RWPE2 (cell line): ENCODE results near the gene USP16.

Experiments used
- ATAC-seq: fragments of 200-7000 bp; cut with Tn5 transposase; 3 replicates; pipeline ENCODE4 v1.9.1; 2021; ENCODE audit warnings: low read depth
- DNase-seq: peaks from one replicate; pipeline ENCODE4 v3.0.0-alpha.2; 2020; ENCODE audit warnings: low spot score
- H3K27ac ChIP-seq: fragments of 450-650 bp; 2 replicates; pipeline ENCODE4 v1.5.1; 2017; ENCODE audit warnings: mild to moderate bottlenecking; ENCODE audit not compliant: poor library complexity, severe bottlenecking
- H3K27me3 ChIP-seq: fragments of 250-450 bp; sonication (Bioruptor Pico); 2 replicates; pipeline ENCODE4 v1.5.1; 2021; ENCODE audit warnings: mild to moderate bottlenecking, moderate library complexity; ENCODE audit not compliant: insufficient read depth, poor library complexity, severe bottlenecking
- H3K36me3 ChIP-seq: fragments of 250-450 bp; sonication (Bioruptor Pico); 2 replicates; pipeline ENCODE4 v1.5.1; 2020; ENCODE audit warnings: low read depth, mild to moderate bottlenecking, moderate library complexity
- H3K4me1 ChIP-seq: fragments of 250-450 bp; sonication (Bioruptor Pico); 2 replicates; pipeline ENCODE4 v1.5.1; 2021; ENCODE audit warnings: mild to moderate bottlenecking, moderate library complexity; ENCODE audit not compliant: insufficient read depth, poor library complexity, severe bottlenecking
- H3K4me3 ChIP-seq: fragments of 250-450 bp; sonication (Bioruptor Pico); 2 replicates; pipeline ENCODE4 v1.5.1; 2021; ENCODE audit warnings: mild to moderate bottlenecking, moderate library complexity; ENCODE audit not compliant: severe bottlenecking
- H3K9me3 ChIP-seq: fragments of 250-450 bp; sonication (Bioruptor Pico); 2 replicates; pipeline ENCODE4 v1.5.1; 2021; ENCODE audit warnings: mild to moderate bottlenecking, moderate library complexity; ENCODE audit not compliant: severe bottlenecking
- CTCF ChIP-seq: fragments of 450-650 bp; IDR thresholded peaks from one replicate; pipeline ENCODE4 v1.5.1; 2017; ENCODE audit warnings: mild to moderate bottlenecking, moderate library complexity; ENCODE audit not compliant: poor library complexity, severe bottlenecking

Gene USP16

GRCh38 chr21:29080454-29080941 is 56.0 kb downstream of the USP16 start:
- Histone ChIP-seq H3K27me3 (no peaks in the 10 kb centered on the region), H3K36me3 (no peaks in the 10 kb centered on the region), H3K9me3 (no peaks in the 10 kb centered on the region), H3K4me3 (no peak overlapping the region), H3K27ac (no peak overlapping the region), H3K4me1 (peaks cover 7% of the 10 kb centered on the region)
- TF ChIP-seq CTCF = no peak
- DNase-seq (no peak), ATAC-seq (no peak)

- H3K9me3 ChIP-seq = no peaks in the 10 kb centered on the region
- H3K27ac ChIP-seq = no peak overlapping the region
- DNase-seq (no peak), ATAC-seq (no peak)
- H3K4me1 ChIP-seq = no peaks in the 10 kb centered on the region
- no peaks in the 10 kb centered on the region for H3K36me3 ChIP-seq
- TF ChIP-seq CTCF = no peak
- no peak overlapping the region for H3K4me3 ChIP-seq
- no peaks in the 10 kb centered on the region for H3K27me3 ChIP-seq
Observed at GRCh38 chr21:29082046-29082815, 57.8 kb downstream of the USP16 start.

- no peak overlapping the region for H3K27ac ChIP-seq
- DNase-seq (no peak), ATAC-seq (no peak)
- H3K4me1 ChIP-seq = no peaks in the 10 kb centered on the region
- H3K4me3 ChIP-seq = no peak overlapping the region
- no peak for TF ChIP-seq CTCF
- no peaks in the 10 kb centered on the region for H3K27me3 ChIP-seq
- no peaks in the 10 kb centered on the region for H3K9me3 ChIP-seq
- H3K36me3 ChIP-seq = no peaks in the 10 kb centered on the region
Observed at GRCh38 chr21:29083306-29083705, 58.8 kb downstream of the USP16 start.

- Histone ChIP-seq H3K4me3 (no peak overlapping the region), H3K27me3 (no peaks in the 10 kb centered on the region), H3K36me3 (no peaks in the 10 kb centered on the region), H3K4me1 (no peaks in the 10 kb centered on the region), H3K9me3 (no peaks in the 10 kb centered on the region), H3K27ac (no peak overlapping the region)
- TF ChIP-seq CTCF = no peak
- ATAC-seq = no peak
- no peak for DNase-seq
Observed at GRCh38 chr21:29084372-29084771, 59.9 kb downstream of the USP16 start.

GRCh38 chr21:29085106-29085752 is 60.8 kb downstream of the USP16 start:
- TF ChIP-seq CTCF = no peak
- H3K4me3 ChIP-seq = no peak overlapping the region
- DNase-seq (no peak), ATAC-seq (no peak)
- no peaks in the 10 kb centered on the region for H3K36me3 ChIP-seq
- H3K27me3 ChIP-seq = no peaks in the 10 kb centered on the region
- no peak overlapping the region for H3K27ac ChIP-seq
- peaks cover 3% of the 10 kb centered on the region for H3K4me1 ChIP-seq
- H3K9me3 ChIP-seq = no peaks in the 10 kb centered on the region
